H9 (cell line): ENCODE results near the gene CCSER1. TPM values are rescaled to one million over a fixed set of nuclear protein-coding genes. Genes with fewer than 3 reads are reported as not detected.
"Not testable (repeated sequence)": the region's sequence is repeated elsewhere in the genome, so short reads cannot be mapped to it uniquely, and the experiment has no call there.

Experiments
- DNase-seq: peaks from one replicate; pipeline ENCODE4 v3.0.0-alpha.2; 2017
- H2AFZ ChIP-seq: one replicate; pipeline ENCODE4 v1.6.1; 2013; ENCODE audit warnings: mild to moderate bottlenecking, low read length, control low read depth, moderate library complexity
- H2AK5ac ChIP-seq: 2 replicates; pipeline ENCODE4 v1.6.1; 2013; ENCODE audit warnings: low read length, control low read depth, mixed read lengths; ENCODE audit not compliant: insufficient read length
- H2BK120ac ChIP-seq: one replicate; pipeline ENCODE4 v1.6.1; 2013; ENCODE audit warnings: low read depth, mild to moderate bottlenecking, low read length, control low read depth, inconsistent platforms; ENCODE audit not compliant: poor library complexity, severe bottlenecking
- H2BK12ac ChIP-seq: 2 replicates; pipeline ENCODE4 v1.6.1; 2013; ENCODE audit warnings: low read length, control low read depth, mixed read lengths, low read depth; ENCODE audit not compliant: insufficient read length
- H2BK15ac ChIP-seq: 2 replicates; pipeline ENCODE4 v1.6.1; 2013; ENCODE audit warnings: low read depth, low read length, control low read depth
- H2BK20ac ChIP-seq: one replicate; pipeline ENCODE4 v1.6.1; 2013; ENCODE audit warnings: low read depth, mild to moderate bottlenecking, low read length, control low read depth, inconsistent platforms; ENCODE audit not compliant: poor library complexity, severe bottlenecking
- H2BK5ac ChIP-seq: 2 replicates; pipeline ENCODE4 v1.6.1; 2013; ENCODE audit warnings: low read length, control low read depth, mixed read lengths; ENCODE audit not compliant: insufficient read length
- H3K14ac ChIP-seq: 2 replicates; pipeline ENCODE4 v1.6.1; 2013; ENCODE audit warnings: low read length, control low read depth; ENCODE audit not compliant: insufficient read depth
- H3K18ac ChIP-seq: 2 replicates; pipeline ENCODE4 v1.6.1; 2013; ENCODE audit warnings: low read depth, mild to moderate bottlenecking, mixed read lengths, low read length, control low read depth; ENCODE audit not compliant: insufficient read length
- H3K23ac ChIP-seq: 2 replicates; pipeline ENCODE4 v1.6.1; 2013; ENCODE audit warnings: low read length, control low read depth, mixed read lengths, low read depth; ENCODE audit not compliant: insufficient read length
- H3K23me2 ChIP-seq: 2 replicates; pipeline ENCODE4 v1.6.1; 2013; ENCODE audit warnings: low read depth, mild to moderate bottlenecking, mixed read lengths, low read length, control low read depth; ENCODE audit not compliant: insufficient read length, poor library complexity, severe bottlenecking
- H3K27ac ChIP-seq: 2 replicates; pipeline ENCODE4 v1.5.1; 2013; ENCODE audit warnings: low read length, control low read depth, mixed read lengths, low read depth; ENCODE audit not compliant: insufficient read length
- H3K27me3 ChIP-seq: 2 replicates; pipeline ENCODE4 v1.6.1; 2013; ENCODE audit warnings: low read length, control low read depth, inconsistent platforms; ENCODE audit not compliant: insufficient read depth
- H3K4ac ChIP-seq: 2 replicates; pipeline ENCODE4 v1.6.1; 2013; ENCODE audit warnings: low read depth, mild to moderate bottlenecking, control low read depth, inconsistent platforms, low read length, moderate library complexity
- H3K4me1 ChIP-seq: 2 replicates; pipeline ENCODE4 v1.6.1; 2013; ENCODE audit warnings: low read length, control low read depth, inconsistent platforms; ENCODE audit not compliant: insufficient read depth
- H3K4me2 ChIP-seq: 2 replicates; pipeline ENCODE4 v1.6.1; 2013; ENCODE audit warnings: low read length, control low read depth, mixed read lengths; ENCODE audit not compliant: insufficient read length, insufficient read depth
- H3K56ac ChIP-seq: 2 replicates; pipeline ENCODE4 v1.6.1; 2013; ENCODE audit warnings: low read depth, mild to moderate bottlenecking, mixed read lengths, low read length, control low read depth; ENCODE audit not compliant: insufficient read length
- H3K79me1 ChIP-seq: 2 replicates; pipeline ENCODE4 v1.6.1; 2013; ENCODE audit warnings: low read depth, mild to moderate bottlenecking, moderate library complexity, low read length, control low read depth, inconsistent platforms; ENCODE audit not compliant: insufficient read depth, poor library complexity, severe bottlenecking
- H3K79me2 ChIP-seq: 2 replicates; pipeline ENCODE4 v1.6.1; 2013; ENCODE audit warnings: low read length, control low read depth, inconsistent platforms; ENCODE audit not compliant: insufficient read depth
- H3K9ac ChIP-seq: 2 replicates; pipeline ENCODE4 v1.6.1; 2013; ENCODE audit warnings: low read length, control low read depth, mixed read lengths; ENCODE audit not compliant: insufficient read length; ENCODE audit errors: extremely low read depth
- H3K9me3 ChIP-seq: one replicate; pipeline ENCODE4 v1.6.1; 2013; ENCODE audit warnings: low read depth, low read length, inconsistent platforms; ENCODE audit not compliant: control insufficient read depth
- H3T11ph ChIP-seq: one replicate; pipeline ENCODE4 v1.6.1; 2013; ENCODE audit warnings: mild to moderate bottlenecking, low read length, control low read depth, inconsistent platforms
- H4K20me1 ChIP-seq: one replicate; pipeline ENCODE4 v1.6.1; 2013; ENCODE audit not compliant: control insufficient read depth, insufficient read length, insufficient read depth
- H4K5ac ChIP-seq: 2 replicates; pipeline ENCODE4 v1.6.1; 2013; ENCODE audit warnings: low read depth, mild to moderate bottlenecking, mixed read lengths, low read length, control low read depth; ENCODE audit not compliant: insufficient read length
- H4K8ac ChIP-seq: replicated peaks from 2 replicates; pipeline ENCODE4 v1.6.1; 2013; ENCODE audit warnings: low read length, control low read depth, mixed read lengths, low read depth; ENCODE audit not compliant: insufficient read length
- H4K91ac ChIP-seq: 2 replicates; pipeline ENCODE4 v1.6.1; 2013; ENCODE audit warnings: low read depth, mild to moderate bottlenecking, moderate library complexity, mixed read lengths, low read length, control low read depth; ENCODE audit not compliant: insufficient read length
- H3K27ac Mint-ChIP-seq, 3 experiments: 2 replicates in 2 of 3; 3 replicates in 1 of 3; pipeline ENCODE4 v1.8.0; 2020 to 2021; ENCODE audit warnings: mixed read lengths in 3 of 3, mild to moderate bottlenecking in 1 of 3, moderate library complexity in 1 of 3
- H3K27me3 Mint-ChIP-seq: 2 replicates; pipeline ENCODE4 v1.8.0; 2021; ENCODE audit warnings: low read depth, mild to moderate bottlenecking, moderate library complexity, mixed read lengths
- H3K36me3 Mint-ChIP-seq, 3 experiments: 2 replicates in 2 of 3; 3 replicates in 1 of 3; pipeline ENCODE4 v1.8.0; 2020 to 2021; ENCODE audit warnings: low read depth in 3 of 3, mixed read lengths in 3 of 3; ENCODE audit not compliant: insufficient read depth in 1 of 3
- H3K4me1 Mint-ChIP-seq, 2 experiments: 2 replicates each; pipeline ENCODE4 v1.8.0; 2020; ENCODE audit warnings: mixed read lengths in 2 of 2
- H3K4me3 Mint-ChIP-seq, 2 experiments: 2 replicates in 1 of 2; 3 replicates in 1 of 2; pipeline ENCODE4 v1.8.0; 2020 to 2021; ENCODE audit warnings: mild to moderate bottlenecking in 2 of 2, mixed read lengths in 2 of 2, moderate library complexity in 1 of 2
- H3K9me3 Mint-ChIP-seq, 2 experiments: 2 replicates in 1 of 2; 3 replicates in 1 of 2; pipeline ENCODE4 v1.8.0; 2020; ENCODE audit warnings: mild to moderate bottlenecking in 2 of 2, mixed read lengths in 2 of 2, moderate library complexity in 1 of 2
- CTCF ChIP-seq: fragments of 200-600 bp; sonication (generic); conservative IDR thresholded peaks from 3 replicates; pipeline ENCODE4 v1.8.0; 2021; ENCODE audit warnings: antibody characterized with exemption, mild to moderate bottlenecking
- WGBS: extraction: QIAGEN DNeasy Blood & Tissue Kit; methylation state at CpG from one replicate; pipeline ENCODE4 v1.1.7; 2013; ENCODE audit warnings: missing lambda C conversion rate, low lambda C conversion rate, mixed read lengths; ENCODE audit not compliant: insufficient read length; ENCODE audit errors: extremely low coverage; 5-methylcytosine and 5-hydroxymethylcytosine counted together
- total RNA-seq: library from RNA; stranded (reverse); gene quantifications from 2 replicates; pipeline ENCODE4 v1.2.1, GENCODE V29; 2021

The CCSER1 gene
- total RNA-seq, 1 experiment from 2014 or later = 0.37 TPM

GRCh38 chr4:90695411-90695810 lies 568.2 kb downstream of the CCSER1 start:
- Mint-ChIP-seq H3K4me1 (peaks cover 0 to 3% of the 10 kb centered on the region in 2 experiments; a peak in 2 of 4 replicates), H3K4me3 (no peak overlapping the region), H3K9me3 (peaks cover 0 to 2% of the 10 kb centered on the region in 2 experiments; a peak in 1 of 5 replicates), H3K27me3 (no peaks in the 10 kb centered on the region), H3K27ac (no peak overlapping the region), H3K36me3 (no peaks in the 10 kb centered on the region)
- Histone ChIP-seq H3T11ph (no peak overlapping the region), H3K79me2 (no peaks in the 10 kb centered on the region), H3K4me1 (no peaks in the 10 kb centered on the region), H2AK5ac (no peak overlapping the region), H3K18ac (no peak overlapping the region), H4K20me1 (no peaks in the 10 kb centered on the region), H3K14ac (no peak overlapping the region), H3K4ac (no peak overlapping the region), H4K8ac (no peak overlapping the region), H3K27me3 (no peaks in the 10 kb centered on the region), H4K5ac (no peak overlapping the region), H3K27ac (no peak overlapping the region), H3K9ac (no peak overlapping the region), H3K56ac (no peak overlapping the region), H2AFZ (no peak overlapping the region), H3K23me2 (no peaks in the 10 kb centered on the region), H3K4me2 (no peak overlapping the region), H3K9me3 (no peaks in the 10 kb centered on the region), H4K91ac (no peak overlapping the region), H3K79me1 (no peaks in the 10 kb centered on the region), H2BK15ac (no peak overlapping the region), H2BK120ac (no peak overlapping the region), H2BK20ac (no peak overlapping the region), H2BK5ac (no peak overlapping the region), H3K23ac (no peak overlapping the region), H2BK12ac (no peak overlapping the region)
- DNase-seq = no peak
- no peak for TF ChIP-seq CTCF

GRCh38 chr4:90705501-90705900 lies 578.3 kb downstream of the CCSER1 start:
- H3K4me1 Mint-ChIP-seq = not testable (repeated sequence)

More at GRCh38 chr4:90705501-90705900, 578.3 kb downstream of the CCSER1 start:
- not testable (repeated sequence) for H2BK5ac ChIP-seq, H3K56ac ChIP-seq, H3K9me3 ChIP-seq, H3K23ac ChIP-seq, H4K20me1 ChIP-seq, H3K27ac ChIP-seq, H3K79me2 ChIP-seq, H2BK20ac ChIP-seq, H2AFZ ChIP-seq, H3K27me3 ChIP-seq, H3K18ac ChIP-seq, H3K4me2 ChIP-seq, H3K9ac ChIP-seq, H3K27me3 Mint-ChIP-seq, H4K5ac ChIP-seq, H3K4ac ChIP-seq, H2AK5ac ChIP-seq, H4K8ac ChIP-seq, H3T11ph ChIP-seq, H2BK12ac ChIP-seq, DNase-seq, H2BK15ac ChIP-seq, H2BK120ac ChIP-seq, H3K14ac ChIP-seq, H3K79me1 ChIP-seq, H3K4me3 Mint-ChIP-seq, H3K4me1 ChIP-seq, H3K27ac Mint-ChIP-seq, H3K23me2 ChIP-seq, H4K91ac ChIP-seq
- Mint-ChIP-seq H3K9me3 (peaks cover 31 to 36% of the 10 kb centered on the region in 2 experiments), H3K36me3 (peaks cover 0 to 31% (median 10%) of the 10 kb centered on the region in 3 experiments)
- no CpG with 5 or more reads among the region's 6 CpGs for whole genome bisulfite sequencing
